HEK293 (cell line): ENCODE measurements around the gene RYR2.

Source experiments
- CTCF ChIA-PET: fragments of 350-600 bp; formaldehyde crosslinking; extraction: SDS; loops from one replicate; lab custom pipeline; 2021; ENCODE audit warnings: antibody characterized with exemption; lab: Yijun Ruan, JAX
- POLR2A ChIA-PET: fragments of 300-600 bp; formaldehyde crosslinking; extraction: SDS; loops from one replicate; lab custom pipeline; 2020; ENCODE audit warnings: antibody characterized with exemption, inconsistent platforms; lab: Yijun Ruan, JAX
- H3K27ac ChIP-seq: fragments of 200-500 bp; sonication (Bioruptor generic); 2 replicates; pipeline ENCODE4 v1.5.1; 2014; ENCODE audit warnings: low read depth, low read length, control low read depth, inconsistent platforms; ENCODE audit errors: extremely low read depth
- H3K36me3 ChIP-seq, 2 experiments: fragments of 200-500 bp in 1 of 2; sonication (Bioruptor generic) in 1 of 2; 1 replicate in 1 of 2; 2 replicates in 1 of 2; pipeline ENCODE4 v1.5.1; 2014 to 2017; ENCODE audit warnings: inconsistent platforms in 2 of 2, low read length in 2 of 2; ENCODE audit not compliant: control insufficient read depth in 2 of 2, insufficient read depth in 1 of 2
- H3K4me1 ChIP-seq: fragments of 200-500 bp; sonication (Bioruptor generic); 2 replicates; pipeline ENCODE4 v1.5.1; 2014; ENCODE audit warnings: mild to moderate bottlenecking, low read length, inconsistent platforms; ENCODE audit not compliant: control insufficient read depth, insufficient read depth
- H3K4me3 ChIP-seq: 2 replicates; pipeline ENCODE4 v1.5.1; 2011; ENCODE audit warnings: low read depth, mild to moderate bottlenecking, control low read depth, low read length, moderate library complexity
- H3K9me3 ChIP-seq: fragments of 200-500 bp; sonication (Bioruptor generic); 2 replicates; pipeline ENCODE4 v1.5.1; 2014; ENCODE audit warnings: low read depth, low read length, inconsistent platforms; ENCODE audit not compliant: control insufficient read depth, insufficient read depth
- IKZF3 ChIP-seq: fragments of 450-650 bp; IDR thresholded peaks from 2 replicates; pipeline ENCODE4 v1.5.0; 2018; ENCODE audit warnings: missing biosample characterization, mild to moderate bottlenecking, missing genetic modification characterization, moderate library complexity
- OSR2 ChIP-seq: fragments of 450-650 bp; formaldehyde crosslinking; IDR thresholded peaks from 2 replicates; pipeline ENCODE4 v1.5.1; 2016; ENCODE audit warnings: missing biosample characterization, missing genetic modification characterization
- OVOL3 ChIP-seq: fragments of 450-650 bp; formaldehyde crosslinking; IDR thresholded peaks from 2 replicates; pipeline ENCODE4 v1.5.1; 2016; ENCODE audit warnings: missing biosample characterization, missing genetic modification characterization
- SCRT1 ChIP-seq: fragments of 450-650 bp; formaldehyde crosslinking; IDR thresholded peaks from 2 replicates; pipeline ENCODE4 v1.5.1; 2016; ENCODE audit warnings: missing biosample characterization, missing genetic modification characterization, borderline replicate concordance
- ZBTB1 ChIP-seq: fragments of 450-650 bp; formaldehyde crosslinking; IDR thresholded peaks from 2 replicates; pipeline ENCODE4 v1.5.1; 2016; ENCODE audit warnings: missing biosample characterization, missing genetic modification characterization
- ZNF157 ChIP-seq: fragments of 450-650 bp; formaldehyde crosslinking; IDR thresholded peaks from 2 replicates; pipeline ENCODE4 v1.5.1; 2016; ENCODE audit warnings: missing biosample characterization, missing genetic modification characterization
- ZNF2 ChIP-seq: fragments of 450-650 bp; formaldehyde crosslinking; IDR thresholded peaks from 2 replicates; pipeline ENCODE4 v1.5.1; 2016; ENCODE audit warnings: missing biosample characterization, missing genetic modification characterization
- ZNF324 ChIP-seq: fragments of 450-650 bp; formaldehyde crosslinking; IDR thresholded peaks from 2 replicates; pipeline ENCODE4 v1.5.1; 2016; ENCODE audit warnings: missing biosample characterization, missing genetic modification characterization
- ZNF366 ChIP-seq: fragments of 450-650 bp; formaldehyde crosslinking; conservative IDR thresholded peaks from 2 replicates; pipeline ENCODE4 v1.5.1; 2016; ENCODE audit warnings: missing biosample characterization, missing genetic modification characterization
- ZNF37A ChIP-seq: fragments of 450-650 bp; IDR thresholded peaks from 2 replicates; pipeline ENCODE4 v1.5.1; 2018; ENCODE audit warnings: missing biosample characterization, missing genetic modification characterization
- ZNF48 ChIP-seq: fragments of 450-650 bp; formaldehyde crosslinking; IDR thresholded peaks from 2 replicates; pipeline ENCODE4 v1.5.1; 2016; ENCODE audit warnings: missing biosample characterization, missing genetic modification characterization
- ZNF664 ChIP-seq: fragments of 450-650 bp; formaldehyde crosslinking; IDR thresholded peaks from 2 replicates; pipeline ENCODE4 v1.5.1; 2016; ENCODE audit warnings: missing biosample characterization, missing genetic modification characterization
- ZNF747 ChIP-seq: fragments of 450-650 bp; formaldehyde crosslinking; IDR thresholded peaks from 2 replicates; pipeline ENCODE4 v1.5.1; 2016; ENCODE audit warnings: missing biosample characterization, missing genetic modification characterization
- ZSCAN30 ChIP-seq: fragments of 450-650 bp; IDR thresholded peaks from 2 replicates; pipeline ENCODE4 v1.5.1; 2018; ENCODE audit warnings: missing biosample characterization, mild to moderate bottlenecking, missing genetic modification characterization, moderate library complexity
- TF ChIP-seq, protein P1 (sequence below): fragments of 450-650 bp; formaldehyde crosslinking; IDR thresholded peaks from 2 replicates; pipeline ENCODE4 v1.5.1; 2016; ENCODE audit warnings: missing biosample characterization, missing genetic modification characterization, low read depth
- TF ChIP-seq, protein P2 (sequence below): fragments of 450-650 bp; formaldehyde crosslinking; IDR thresholded peaks from 2 replicates; pipeline ENCODE4 v1.5.0; 2017; ENCODE audit warnings: missing biosample characterization, missing genetic modification characterization, borderline replicate concordance
- TF ChIP-seq, protein P3 (sequence below): fragments of 450-650 bp; formaldehyde crosslinking; IDR thresholded peaks from 2 replicates; pipeline ENCODE4; 2016; ENCODE audit warnings: missing biosample characterization, missing genetic modification characterization
- TF ChIP-seq, protein P4 (sequence below): IDR thresholded peaks from 2 replicates; pipeline ENCODE4 v1.6.1; 2011; ENCODE audit warnings: mild to moderate bottlenecking, low read depth, low read length, borderline replicate concordance
- TF ChIP-seq, protein P5 (sequence below): fragments of 450-650 bp; formaldehyde crosslinking; conservative IDR thresholded peaks from 2 replicates; pipeline ENCODE4 v1.5.1; 2016; ENCODE audit warnings: low read depth, missing biosample characterization, missing genetic modification characterization
- TF ChIP-seq, protein P6 (sequence below): fragments of 450-650 bp; IDR thresholded peaks from 2 replicates; pipeline ENCODE4 v1.5.1; 2018; ENCODE audit warnings: missing biosample characterization, mild to moderate bottlenecking, missing genetic modification characterization

RYR2 gene

DNA sequence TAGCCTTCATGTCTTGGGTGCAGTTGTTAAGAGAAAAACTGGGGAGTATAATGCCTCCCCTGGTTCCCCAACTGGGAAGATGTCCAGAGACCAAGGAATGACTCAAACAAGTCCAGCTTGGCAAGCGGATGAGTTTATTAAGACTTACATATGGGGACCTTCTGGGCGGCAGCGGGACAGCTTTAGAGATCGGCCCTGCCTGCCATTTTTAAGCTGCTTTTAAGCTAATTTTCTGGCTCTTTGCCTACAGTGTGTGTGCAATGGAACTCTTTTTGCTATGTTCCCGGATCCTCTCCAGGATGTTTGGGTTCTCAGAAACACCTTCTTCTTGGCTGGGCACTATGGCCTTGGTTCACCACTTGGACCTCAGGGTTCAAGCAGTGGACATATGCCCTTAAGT is 99.5 kb downstream of the RYR2 start:
- no peaks in the 10 kb centered on the region for H3K4me1 ChIP-seq
- H3K27ac ChIP-seq: no peak overlapping the region
- H3K36me3 ChIP-seq: no peaks in the 10 kb centered on the region
- TF ChIP-seq ZNF324 (tag by site-specific recombination) (no peak), OSR2 (tag by site-specific recombination) (no peak), ZNF2 (tag by site-specific recombination) (no peak), OVOL3 (tag by site-specific recombination) (no peak), ZNF37A (tag by site-specific recombination) (no peak), ZNF157 (tag by site-specific recombination) (no peak), ZNF366 (tag by site-specific recombination) (no peak), ZNF747 (no peak), ZNF664 (tag by site-specific recombination) (no peak), SCRT1 (no peak), ZNF48 (tag by site-specific recombination) (no peak), ZSCAN30 (tag by site-specific recombination) (no peak), ZBTB1 (no peak), IKZF3 (no peak)
- TF ChIP-seq, protein P1, sequence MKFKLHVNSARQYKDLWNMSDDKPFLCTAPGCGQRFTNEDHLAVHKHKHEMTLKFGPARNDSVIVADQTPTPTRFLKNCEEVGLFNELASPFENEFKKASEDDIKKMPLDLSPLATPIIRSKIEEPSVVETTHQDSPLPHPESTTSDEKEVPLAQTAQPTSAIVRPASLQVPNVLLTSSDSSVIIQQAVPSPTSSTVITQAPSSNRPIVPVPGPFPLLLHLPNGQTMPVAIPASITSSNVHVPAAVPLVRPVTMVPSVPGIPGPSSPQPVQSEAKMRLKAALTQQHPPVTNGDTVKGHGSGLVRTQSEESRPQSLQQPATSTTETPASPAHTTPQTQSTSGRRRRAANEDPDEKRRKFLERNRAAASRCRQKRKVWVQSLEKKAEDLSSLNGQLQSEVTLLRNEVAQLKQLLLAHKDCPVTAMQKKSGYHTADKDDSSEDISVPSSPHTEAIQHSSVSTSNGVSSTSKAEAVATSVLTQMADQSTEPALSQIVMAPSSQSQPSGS (tag by site-specific recombination): no peak
- TF ChIP-seq, protein P2, sequence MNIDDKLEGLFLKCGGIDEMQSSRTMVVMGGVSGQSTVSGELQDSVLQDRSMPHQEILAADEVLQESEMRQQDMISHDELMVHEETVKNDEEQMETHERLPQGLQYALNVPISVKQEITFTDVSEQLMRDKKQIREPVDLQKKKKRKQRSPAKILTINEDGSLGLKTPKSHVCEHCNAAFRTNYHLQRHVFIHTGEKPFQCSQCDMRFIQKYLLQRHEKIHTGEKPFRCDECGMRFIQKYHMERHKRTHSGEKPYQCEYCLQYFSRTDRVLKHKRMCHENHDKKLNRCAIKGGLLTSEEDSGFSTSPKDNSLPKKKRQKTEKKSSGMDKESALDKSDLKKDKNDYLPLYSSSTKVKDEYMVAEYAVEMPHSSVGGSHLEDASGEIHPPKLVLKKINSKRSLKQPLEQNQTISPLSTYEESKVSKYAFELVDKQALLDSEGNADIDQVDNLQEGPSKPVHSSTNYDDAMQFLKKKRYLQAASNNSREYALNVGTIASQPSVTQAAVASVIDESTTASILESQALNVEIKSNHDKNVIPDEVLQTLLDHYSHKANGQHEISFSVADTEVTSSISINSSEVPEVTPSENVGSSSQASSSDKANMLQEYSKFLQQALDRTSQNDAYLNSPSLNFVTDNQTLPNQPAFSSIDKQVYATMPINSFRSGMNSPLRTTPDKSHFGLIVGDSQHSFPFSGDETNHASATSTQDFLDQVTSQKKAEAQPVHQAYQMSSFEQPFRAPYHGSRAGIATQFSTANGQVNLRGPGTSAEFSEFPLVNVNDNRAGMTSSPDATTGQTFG (tag by site-specific recombination): no peak
- TF ChIP-seq, protein P3, sequence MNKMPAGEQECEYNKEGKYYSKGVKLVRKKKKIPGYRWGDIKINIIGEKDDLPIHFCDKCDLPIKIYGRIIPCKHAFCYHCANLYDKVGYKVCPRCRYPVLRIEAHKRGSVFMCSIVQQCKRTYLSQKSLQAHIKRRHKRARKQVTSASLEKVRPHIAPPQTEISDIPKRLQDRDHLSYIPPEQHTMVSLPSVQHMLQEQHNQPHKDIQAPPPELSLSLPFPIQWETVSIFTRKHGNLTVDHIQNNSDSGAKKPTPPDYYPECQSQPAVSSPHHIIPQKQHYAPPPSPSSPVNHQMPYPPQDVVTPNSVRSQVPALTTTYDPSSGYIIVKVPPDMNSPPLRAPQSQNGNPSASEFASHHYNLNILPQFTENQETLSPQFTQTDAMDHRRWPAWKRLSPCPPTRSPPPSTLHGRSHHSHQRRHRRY (tag by site-specific recombination): no peak
- TF ChIP-seq, protein P4, sequence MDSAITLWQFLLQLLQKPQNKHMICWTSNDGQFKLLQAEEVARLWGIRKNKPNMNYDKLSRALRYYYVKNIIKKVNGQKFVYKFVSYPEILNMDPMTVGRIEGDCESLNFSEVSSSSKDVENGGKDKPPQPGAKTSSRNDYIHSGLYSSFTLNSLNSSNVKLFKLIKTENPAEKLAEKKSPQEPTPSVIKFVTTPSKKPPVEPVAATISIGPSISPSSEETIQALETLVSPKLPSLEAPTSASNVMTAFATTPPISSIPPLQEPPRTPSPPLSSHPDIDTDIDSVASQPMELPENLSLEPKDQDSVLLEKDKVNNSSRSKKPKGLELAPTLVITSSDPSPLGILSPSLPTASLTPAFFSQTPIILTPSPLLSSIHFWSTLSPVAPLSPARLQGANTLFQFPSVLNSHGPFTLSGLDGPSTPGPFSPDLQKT: no peak
- TF ChIP-seq, protein P5, sequence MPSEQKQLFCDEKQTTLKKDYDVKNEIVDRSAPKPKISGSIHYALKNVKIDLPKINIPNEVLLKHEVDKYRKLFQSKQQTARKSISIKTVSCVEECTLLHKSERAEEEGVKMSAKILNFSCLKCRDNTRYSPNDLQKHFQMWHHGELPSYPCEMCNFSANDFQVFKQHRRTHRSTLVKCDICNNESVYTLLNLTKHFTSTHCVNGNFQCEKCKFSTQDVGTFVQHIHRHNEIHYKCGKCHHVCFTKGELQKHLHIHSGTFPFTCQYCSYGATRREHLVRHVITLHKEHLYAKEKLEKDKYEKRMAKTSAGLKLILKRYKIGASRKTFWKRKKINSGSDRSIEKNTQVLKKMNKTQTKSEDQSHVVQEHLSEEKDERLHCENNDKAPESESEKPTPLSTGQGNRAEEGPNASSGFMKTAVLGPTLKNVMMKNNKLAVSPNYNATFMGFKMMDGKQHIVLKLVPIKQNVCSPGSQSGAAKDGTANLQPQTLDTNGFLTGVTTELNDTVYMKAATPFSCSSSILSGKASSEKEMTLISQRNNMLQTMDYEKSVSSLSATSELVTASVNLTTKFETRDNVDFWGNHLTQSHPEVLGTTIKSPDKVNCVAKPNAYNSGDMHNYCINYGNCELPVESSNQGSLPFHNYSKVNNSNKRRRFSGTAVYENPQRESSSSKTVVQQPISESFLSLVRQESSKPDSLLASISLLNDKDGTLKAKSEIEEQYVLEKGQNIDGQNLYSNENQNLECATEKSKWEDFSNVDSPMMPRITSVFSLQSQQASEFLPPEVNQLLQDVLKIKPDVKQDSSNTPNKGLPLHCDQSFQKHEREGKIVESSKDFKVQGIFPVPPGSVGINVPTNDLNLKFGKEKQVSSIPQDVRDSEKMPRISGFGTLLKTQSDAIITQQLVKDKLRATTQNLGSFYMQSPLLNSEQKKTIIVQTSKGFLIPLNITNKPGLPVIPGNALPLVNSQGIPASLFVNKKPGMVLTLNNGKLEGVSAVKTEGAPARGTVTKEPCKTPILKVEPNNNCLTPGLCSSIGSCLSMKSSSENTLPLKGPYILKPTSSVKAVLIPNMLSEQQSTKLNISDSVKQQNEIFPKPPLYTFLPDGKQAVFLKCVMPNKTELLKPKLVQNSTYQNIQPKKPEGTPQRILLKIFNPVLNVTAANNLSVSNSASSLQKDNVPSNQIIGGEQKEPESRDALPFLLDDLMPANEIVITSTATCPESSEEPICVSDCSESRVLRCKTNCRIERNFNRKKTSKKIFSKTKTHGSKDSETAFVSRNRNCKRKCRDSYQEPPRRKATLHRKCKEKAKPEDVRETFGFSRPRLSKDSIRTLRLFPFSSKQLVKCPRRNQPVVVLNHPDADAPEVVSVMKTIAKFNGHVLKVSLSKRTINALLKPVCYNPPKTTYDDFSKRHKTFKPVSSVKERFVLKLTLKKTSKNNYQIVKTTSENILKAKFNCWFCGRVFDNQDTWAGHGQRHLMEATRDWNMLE (tag by site-specific recombination): no peak
- TF ChIP-seq, protein P6, sequence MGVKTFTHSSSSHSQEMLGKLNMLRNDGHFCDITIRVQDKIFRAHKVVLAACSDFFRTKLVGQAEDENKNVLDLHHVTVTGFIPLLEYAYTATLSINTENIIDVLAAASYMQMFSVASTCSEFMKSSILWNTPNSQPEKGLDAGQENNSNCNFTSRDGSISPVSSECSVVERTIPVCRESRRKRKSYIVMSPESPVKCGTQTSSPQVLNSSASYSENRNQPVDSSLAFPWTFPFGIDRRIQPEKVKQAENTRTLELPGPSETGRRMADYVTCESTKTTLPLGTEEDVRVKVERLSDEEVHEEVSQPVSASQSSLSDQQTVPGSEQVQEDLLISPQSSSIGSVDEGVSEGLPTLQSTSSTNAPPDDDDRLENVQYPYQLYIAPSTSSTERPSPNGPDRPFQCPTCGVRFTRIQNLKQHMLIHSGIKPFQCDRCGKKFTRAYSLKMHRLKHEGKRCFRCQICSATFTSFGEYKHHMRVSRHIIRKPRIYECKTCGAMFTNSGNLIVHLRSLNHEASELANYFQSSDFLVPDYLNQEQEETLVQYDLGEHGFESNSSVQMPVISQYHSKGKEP (tag by site-specific recombination): no peak
- H3K4me3 ChIP-seq: no peak overlapping the region
- CTCF ChIA-PET: interaction anchor here (0.6 kb wide), 1 partner anchor 75 kb away, joined by 4 read pairs; no protein-coding TSS in a partner anchor
- H3K9me3 ChIP-seq: no peaks in the 10 kb centered on the region
- POLR2A ChIA-PET: no interaction called here
